Measurements from ENCODE around the gene EPHA8.

Gene EPHA8

DNA sequence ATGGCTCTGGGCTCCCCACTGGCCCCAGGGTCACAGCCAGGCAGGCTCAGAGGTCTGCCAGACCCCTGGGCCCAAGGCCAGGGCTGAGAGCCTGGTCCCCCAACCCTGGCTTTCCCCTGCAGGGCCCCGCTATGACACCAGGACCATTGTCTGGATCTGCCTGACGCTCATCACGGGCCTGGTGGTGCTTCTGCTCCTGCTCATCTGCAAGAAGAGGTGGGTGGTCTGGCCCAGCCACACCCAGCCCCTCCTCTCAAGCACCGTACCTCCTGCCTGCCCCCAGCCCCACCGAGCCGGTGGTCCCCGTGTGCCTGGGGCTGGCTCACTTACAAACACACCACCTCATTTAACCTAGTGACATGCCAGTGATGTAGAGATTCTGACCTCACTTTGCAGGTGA, 31.8 kb downstream of the EPHA8 start:
- DNase-seq: no peak

DNA sequence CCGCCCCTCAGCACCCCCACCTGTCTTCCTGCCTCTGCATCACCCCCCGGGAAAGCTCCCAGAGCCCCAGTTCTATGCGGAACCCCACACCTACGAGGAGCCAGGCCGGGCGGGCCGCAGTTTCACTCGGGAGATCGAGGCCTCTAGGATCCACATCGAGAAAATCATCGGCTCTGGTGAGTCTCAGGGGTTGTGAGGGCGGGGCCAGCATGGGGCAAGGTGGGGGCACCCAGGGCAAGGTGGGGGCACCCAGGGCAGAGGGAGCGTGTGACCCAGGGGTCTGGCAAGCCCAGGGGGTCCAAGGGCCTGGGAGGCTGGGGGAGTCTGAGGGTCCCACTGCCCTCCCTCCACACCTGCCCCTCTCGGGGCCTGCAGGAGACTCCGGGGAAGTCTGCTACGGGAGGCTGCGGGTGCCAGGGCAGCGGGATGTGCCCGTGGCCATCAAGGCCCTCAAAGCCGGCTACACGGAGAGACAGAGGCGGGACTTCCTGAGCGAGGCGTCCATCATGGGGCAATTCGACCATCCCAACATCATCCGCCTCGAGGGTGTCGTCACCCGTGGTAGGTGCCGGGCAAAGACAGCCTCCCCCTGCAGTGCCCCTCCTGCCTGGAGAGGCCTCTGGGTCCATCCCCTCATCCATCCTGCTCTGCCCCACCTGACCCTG, 34.1 kb downstream of the EPHA8 start:
- DNase-seq: no peak

DNA sequence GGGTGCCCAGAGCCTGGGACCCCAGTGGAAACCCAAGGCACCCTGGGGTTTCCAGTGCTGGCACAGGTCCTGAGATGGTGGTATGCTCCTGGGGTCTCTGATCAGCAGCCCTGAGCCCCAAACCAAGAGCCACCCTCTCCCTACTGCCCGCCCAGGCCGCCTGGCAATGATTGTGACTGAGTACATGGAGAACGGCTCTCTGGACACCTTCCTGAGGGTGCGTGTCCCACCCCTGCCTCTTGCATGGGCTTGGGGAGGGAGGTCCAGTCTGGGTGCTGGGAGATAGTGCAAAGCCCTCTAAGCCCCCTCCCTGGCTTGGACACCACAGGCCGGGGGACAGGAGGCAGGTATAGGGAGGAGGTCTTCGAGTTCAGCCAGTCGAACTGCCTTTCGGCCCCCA, 34.7 kb downstream of the EPHA8 start:
- no peak for DNase-seq

DNA sequence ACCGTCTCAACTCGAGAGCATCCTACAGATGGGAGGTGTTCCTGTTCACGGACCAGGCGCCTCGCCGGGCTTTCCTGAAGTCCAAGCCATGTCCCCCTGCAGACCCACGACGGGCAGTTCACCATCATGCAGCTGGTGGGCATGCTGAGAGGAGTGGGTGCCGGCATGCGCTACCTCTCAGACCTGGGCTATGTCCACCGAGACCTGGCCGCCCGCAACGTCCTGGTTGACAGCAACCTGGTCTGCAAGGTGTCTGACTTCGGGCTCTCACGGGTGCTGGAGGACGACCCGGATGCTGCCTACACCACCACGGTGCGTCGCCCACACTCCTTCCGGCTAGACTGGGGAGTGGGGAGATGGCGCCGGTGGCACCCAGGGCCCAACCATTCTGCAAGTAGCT, 35.4 kb downstream of the EPHA8 start:
- no peak for DNase-seq

DNA sequence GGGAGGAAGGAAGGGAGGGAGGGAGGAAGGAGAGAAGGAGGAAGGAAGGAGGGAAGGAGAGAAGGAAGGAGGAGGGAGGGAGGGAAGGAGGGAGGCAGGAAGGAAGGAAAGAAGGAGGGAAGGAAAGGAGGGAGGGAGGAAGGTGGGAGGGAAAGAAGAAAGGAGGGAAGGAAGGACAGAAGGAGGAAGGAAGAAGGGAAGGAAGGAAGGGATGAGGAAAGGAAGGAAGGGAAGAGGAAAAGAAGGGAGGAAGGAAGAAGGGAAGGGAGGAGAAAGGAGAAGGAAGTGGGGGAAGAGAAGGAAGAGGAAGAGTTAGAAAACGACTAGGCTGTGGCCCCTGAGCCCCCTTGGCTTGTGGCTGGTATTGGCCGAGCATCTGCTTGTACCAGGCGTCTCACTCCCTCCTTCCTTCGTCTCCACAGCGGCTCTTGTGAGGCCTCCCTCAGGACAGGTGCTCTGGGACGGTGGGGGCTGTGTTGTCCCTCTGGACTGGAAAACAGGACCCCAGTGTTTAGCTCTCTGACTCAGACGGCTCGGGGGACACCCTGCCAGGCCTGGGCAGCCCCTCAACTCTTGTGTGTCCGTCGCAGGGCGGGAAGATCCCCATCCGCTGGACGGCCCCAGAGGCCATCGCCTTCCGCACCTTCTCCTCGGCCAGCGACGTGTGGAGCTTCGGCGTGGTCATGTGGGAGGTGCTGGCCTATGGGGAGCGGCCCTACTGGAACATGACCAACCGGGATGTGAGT, 37.0 kb downstream of the EPHA8 start:
- no peak for DNase-seq

DNA sequence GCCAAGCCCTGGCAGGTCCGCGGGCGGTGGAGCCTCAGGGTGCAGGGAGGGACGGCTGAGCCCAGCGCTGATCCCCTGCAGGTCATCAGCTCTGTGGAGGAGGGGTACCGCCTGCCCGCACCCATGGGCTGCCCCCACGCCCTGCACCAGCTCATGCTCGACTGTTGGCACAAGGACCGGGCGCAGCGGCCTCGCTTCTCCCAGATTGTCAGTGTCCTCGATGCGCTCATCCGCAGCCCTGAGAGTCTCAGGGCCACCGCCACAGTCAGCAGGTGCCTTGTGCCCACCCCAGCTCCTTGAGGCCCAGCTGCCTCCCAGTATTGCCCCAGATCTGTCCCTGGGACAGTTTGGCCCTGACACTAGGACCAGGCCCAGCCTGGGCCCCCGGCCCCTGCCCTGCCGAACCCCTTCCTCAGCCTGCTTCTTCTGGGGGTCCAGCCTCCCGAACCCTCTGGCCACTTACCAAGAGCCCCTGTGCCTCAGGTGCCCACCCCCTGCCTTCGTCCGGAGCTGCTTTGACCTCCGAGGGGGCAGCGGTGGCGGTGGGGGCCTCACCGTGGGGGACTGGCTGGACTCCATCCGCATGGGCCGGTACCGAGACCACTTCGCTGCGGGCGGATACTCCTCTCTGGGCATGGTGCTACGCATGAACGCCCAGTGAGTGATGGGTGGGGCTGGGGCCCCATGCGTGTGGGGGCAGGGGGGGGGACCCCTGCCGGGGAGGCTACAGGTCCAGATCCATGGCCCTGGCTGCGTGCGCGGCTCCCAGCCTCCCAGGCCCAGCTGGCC, 37.7 kb downstream of the EPHA8 start:
- no peak for DNase-seq

DNA sequence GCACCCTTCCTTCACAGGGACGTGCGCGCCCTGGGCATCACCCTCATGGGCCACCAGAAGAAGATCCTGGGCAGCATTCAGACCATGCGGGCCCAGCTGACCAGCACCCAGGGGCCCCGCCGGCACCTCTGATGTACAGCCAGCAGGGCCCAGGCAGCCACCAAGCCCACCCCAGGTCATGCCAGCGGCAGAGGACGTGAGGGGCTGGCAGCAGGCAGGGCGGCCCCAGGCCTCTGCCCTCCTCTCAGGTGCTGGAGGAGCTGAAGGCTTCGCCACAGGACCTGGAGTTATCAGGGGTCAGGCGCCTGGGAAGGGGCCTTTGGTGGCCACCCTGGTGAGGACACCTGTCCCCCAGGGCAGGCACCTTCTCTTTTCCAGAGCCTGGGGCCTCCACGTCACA, 38.3 kb downstream of the EPHA8 start:
- DNase-seq: no peak

DNA sequence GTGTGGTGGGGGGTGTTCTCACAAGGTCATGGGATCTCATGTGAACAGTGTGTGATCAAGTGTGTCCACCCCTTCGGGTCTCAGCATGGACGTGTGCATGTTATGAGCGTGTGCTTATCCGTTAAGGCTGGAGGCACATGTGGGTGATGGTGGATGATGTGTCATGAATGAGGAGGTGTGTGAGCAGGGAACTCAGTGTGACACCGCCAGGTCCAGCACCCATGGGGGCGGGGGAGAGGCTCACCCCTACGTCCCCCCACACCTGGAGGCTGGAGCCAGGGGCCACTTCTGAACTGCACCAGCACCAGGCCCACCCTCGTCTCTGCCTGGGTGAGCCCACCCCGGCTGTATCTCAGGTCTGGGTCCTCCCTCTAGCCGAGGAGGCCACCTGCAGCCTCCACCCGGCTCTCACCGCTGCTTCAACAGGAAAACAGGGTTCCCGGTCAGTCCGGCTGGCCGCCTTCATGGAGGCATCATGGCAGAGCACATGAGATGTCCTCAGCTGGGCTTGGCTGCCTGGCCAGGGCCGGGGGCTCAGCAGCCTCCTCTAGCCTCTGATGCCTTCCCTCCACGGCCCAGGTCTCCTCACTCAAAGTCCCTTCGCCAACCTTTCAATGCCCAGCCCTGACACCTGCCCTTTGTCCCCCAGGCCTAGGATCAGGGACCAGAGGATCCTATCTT, 38.9 kb downstream of the EPHA8 start:
- no peak for DNase-seq

DNA sequence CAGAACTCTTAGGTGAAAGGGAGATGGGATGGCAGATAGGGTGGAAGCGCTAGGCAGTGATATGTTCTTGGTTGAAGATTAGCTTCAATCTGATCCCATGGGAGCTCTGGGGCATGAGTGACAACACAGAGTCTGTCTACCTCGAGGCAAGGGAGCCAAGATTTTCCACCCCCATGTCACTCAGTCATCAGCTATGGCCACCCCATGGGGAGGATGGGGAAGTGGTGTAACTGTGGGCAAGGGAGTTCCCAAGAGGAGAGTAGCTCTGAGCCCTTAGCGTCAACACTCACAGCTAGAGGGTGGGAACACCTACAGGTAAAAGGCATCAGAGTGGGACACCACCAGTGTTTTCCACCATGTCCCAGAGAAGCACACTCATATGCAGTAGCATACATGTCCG, 42.9 kb downstream of the EPHA8 start:
- no peak for DNase-seq

DNA sequence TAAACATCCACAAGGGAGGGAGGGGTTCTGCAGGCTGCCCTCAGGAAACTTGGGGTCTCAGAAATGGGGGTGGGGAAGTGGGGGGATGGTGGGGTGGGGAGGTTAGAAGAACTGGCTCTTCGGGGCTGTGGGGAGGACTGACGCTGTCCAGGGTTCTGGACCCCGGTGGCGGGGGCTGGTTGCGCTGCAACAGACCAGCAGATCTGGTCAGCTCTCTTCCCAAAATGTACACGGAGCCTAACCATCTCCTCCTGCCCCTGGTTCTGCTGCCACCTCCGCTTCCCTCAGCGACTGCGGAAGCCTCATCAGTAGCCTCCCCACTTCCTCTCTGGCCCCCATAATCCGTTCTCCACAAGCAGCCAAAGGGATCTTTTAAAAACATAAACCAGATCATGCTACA, 43.9 kb downstream of the EPHA8 start:
- DNase-seq: no peak

DNA sequence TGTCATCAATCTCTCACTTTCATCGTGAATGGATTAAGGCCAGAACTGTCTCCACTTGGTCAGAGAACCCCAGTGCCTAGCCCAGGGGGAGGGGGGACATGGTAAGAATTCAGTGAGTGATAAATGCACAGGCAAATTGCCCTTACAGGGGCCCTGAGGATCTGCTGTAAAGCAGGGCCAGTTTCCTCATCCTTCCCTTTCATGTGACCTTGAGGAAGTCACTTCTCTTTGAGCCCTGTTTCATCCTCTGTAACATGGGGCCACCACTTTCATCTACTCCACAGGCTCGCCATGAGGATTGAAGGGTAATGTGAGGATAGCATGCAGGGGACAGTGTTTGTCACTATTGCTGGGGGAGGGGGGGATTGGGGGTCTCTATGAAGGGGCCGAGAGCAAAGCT, 45.1 kb downstream of the EPHA8 start:
- no peak for DNase-seq

DNA sequence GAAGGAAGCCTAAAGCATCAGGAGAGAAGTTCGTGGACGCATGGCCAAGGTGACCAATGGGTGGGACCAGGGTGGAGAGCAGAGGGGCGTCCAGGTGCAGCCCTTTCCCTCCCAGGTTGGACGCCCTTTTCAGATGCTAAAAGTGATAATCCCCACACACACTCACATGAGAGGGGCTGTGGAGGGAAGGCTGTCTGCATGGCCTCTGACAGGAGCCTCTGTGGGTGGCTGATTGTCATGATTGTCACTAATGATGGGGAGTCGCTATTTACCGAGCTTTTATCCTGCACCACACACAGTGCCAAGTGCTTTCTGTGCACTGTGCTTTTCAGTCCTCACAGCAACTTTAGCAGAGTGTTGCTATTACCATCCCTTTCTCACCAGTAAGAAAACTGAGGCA, 46.0 kb downstream of the EPHA8 start:
- no peak for DNase-seq

DNA sequence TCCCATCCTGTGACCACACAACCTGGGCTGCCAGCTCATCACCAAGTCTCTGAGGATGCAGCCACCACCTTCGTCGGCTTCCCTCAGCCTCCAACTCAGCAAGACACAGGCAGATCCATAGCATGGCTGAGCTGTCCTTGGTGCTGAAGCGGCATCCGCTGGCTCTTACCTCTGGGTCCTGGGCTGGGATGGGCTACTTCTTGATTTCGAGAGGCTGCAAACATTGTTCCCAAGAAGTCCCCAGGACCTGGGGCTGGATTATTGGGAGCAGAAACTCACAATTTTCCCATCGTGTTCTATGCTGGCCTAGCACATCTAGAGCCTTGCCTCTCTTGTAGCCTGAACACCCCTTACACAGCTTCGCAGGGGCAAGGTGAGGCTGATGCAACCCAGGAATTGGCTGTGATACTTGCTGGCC, 48.2 kb downstream of the EPHA8 start:
- no peak for DNase-seq

DNA sequence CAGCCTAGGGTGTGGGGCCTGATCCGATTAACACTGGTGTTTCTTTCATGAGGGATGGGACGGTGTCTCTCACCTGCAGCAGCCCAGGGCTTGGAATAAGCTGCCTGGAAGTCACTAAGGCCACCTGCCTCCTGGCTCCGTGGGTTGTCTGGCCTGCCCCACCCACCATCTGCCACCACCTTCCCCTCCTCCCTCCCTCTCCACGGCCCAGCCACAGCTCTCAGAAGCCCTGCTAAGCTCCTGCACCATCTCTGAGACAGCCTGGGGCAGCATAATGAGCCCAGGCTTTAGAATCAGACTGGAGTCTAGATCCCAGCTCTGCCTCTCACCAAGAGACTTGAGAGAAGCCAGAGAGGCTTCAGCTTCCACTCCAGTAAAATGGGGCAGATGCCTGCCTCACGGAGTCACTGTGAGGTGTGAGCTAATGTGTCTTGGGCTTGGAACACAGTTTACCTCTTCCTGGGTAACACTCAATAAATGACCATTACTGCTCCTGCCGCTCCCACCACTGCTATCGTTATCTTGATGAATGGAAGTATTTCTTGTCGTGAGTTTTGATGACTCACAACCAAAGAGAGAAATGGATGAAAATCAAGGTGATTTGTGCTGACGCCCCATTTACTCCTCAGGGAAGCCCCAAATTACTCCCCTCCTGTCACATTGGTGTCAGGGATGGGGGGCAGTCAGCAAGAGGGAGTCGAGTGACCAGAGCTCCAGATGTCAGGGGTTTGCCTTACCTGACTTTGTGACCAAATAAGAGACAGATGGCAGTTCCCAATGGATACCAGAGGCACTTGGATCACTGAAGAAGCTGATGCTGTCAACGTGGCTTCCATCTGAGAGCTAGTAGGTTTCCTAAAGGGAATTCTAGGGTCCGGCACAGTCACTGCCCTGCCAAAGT, 49.6 kb downstream of the EPHA8 start:
- DNase-seq: no peak

DNA sequence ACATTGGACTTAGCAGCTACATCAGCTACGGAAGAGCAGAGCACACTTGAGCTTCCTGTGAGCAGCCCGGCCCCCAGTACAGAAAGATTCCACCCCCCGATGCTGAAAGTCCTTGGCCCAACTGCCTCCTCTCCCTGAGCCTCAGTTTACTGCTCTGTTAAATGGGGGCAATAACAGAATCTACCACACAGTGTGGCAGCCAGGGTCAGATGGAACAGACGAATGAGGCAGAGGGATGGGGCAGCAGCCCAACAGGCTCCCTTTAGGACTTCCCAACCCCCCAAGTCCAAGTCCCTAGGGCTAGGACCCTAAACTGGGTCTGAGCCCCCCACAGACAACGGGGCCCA, 50.3 kb downstream of the EPHA8 start:
- DNase-seq: no peak

DNA sequence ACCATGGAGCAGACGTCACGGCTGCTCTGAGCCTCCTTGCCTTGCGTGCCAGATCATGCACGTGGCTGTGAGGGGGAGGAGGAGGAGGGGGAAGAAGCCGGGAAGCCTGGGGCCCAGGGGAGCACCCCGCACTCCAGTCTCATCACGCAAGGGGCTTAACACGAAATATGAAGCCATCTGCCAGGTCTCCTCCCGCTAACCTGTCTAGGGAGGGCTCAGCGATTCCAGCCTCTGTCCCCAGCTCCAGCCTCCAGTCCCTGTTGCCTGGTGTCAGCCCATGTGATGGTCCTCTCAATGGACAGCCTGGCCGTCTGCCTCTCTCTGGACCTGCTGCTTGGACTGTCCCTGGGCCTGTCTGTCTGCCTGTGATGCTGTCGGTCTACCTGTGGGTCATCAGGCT, 50.7 kb downstream of the EPHA8 start:
- no peak for DNase-seq

DNA sequence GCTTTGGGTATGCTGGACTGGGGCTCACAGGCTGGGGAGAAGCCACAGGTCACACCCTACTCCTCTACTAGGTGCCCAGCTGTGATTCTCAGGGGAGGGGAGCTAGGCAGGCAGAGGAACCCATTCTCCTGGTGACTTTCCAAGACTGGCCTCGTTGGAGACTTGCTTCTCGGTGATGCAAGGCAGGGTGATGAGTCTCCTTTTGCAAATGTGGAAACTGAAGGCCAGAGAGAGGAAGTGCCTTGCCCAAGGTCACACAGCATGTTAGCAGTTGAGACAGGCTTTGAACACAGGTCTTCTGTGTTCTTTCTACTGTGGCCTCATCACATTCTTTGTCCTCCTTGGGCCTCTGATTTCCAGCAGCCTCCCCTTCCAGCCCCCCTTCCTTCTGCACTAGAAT, 52.6 kb downstream of the EPHA8 start:
- no peak for DNase-seq

DNA sequence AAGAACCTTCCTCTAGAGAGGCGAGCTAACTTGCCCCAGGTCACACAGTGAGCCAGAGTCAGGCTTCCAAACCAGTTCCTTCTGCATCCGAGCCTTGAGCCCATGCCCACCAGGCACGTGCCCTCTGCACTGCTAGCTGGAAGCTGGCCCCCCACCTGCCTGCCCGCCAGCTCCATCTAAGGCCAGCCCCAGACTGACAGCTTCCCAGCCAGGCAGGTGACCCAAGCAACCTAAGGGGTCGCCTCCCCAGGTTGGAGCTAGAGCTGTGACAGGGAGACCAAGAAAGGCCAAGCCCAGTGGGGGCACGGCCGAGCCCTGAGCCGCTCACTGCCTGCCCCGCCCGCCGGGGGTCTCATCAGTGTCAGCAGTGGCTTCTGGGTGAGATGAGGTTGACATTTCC, 53.3 kb downstream of the EPHA8 start:
- DNase-seq: no peak

DNA sequence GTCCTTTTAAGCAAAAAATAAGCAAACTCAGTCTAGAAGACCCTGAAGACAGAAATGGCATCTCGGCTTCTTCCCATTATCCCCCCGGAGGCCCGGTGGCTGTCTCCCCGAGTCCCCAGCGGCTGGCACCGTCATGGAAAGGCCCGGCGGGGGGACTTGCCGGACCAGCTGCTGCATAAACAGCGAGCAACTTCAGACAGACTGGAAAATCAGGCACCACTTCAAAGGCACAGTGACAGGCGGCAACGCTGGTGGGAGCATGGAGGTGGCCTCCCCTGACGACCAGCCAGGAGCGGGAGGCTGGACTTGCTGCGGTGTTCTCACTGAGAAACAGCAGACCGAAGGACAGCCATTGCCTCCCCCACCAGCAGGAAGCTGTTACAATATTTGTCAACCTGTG, 54.8 kb downstream of the EPHA8 start:
- no peak for DNase-seq

DNA sequence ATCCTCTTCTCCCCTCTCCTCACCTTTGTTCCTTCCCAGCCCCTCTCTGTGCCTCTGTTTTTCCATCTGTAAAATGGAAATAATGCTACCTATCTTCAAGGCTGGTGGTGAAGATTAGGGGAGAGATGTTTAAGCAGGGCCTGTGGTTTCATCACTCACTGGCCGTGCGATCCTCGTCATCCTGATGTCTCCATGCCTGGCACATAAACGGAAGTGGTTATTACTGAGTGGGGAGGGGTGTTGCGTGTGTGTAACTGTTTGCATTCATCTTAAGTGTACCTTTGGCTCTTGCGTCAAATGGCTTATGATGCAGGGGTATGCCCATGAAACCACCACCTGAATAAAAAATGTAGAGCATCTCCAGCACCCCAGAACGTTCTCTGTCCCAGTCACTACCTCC, 56.0 kb downstream of the EPHA8 start:
- no peak for DNase-seq

DNA sequence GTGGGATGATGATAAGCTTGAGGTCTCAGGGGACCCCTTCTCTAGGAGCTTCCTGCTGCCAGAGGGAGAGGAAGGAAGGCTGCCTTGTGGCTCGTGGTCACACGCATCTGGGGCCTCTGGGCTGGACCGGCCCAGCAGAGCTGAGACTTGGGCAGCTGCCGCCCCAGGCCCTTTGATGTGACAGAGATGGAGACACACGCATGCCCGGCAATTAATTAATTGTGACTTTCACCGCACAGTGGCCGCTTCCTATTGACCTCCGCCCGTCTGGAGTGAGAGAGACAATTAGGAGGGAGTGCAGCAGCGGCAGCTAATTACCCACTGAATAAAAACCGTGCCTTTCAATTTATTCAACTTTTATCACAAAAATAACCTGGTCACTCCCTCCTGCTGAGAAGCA, 56.5 kb downstream of the EPHA8 start:
- no peak for DNase-seq

DNA sequence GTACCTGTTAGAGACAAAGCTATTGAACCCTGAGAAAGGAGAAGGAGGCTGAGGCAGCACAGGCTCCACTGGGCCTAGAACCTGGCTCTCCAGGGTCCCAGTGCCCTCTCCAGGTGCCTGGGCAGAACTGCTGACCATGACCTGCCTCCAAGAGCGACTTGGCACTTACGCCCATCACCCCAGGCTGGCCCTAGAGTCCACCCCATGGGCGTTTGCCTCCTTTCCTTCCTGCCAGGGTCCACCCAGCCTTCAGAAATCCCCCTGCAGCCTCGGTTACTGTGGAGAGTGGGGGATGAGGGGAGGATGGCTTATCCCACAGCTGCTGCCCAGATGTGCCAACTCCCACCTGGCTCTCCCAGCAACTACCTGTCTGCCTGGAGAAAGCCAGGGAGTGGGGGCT, 58.5 kb downstream of the EPHA8 start:
- no peak for DNase-seq

All from CD4-positive, alpha-beta T cell treated with Interleukin-1 beta for 1 hour (primary cell).